T-helper 1 cell (primary cell): Measurements from ENCODE around the gene ZNF366.

ENCODE experiments used
- DNase-seq, 5 donors: peaks; one replicate each; pipeline ENCODE4 v3.0.0-alpha.2; 2012 to 2020

Gene ZNF366

GRCh38 chr5:72519111-72519510 lies 11.9 kb upstream of the ZNF366 start:
- no peak for DNase-seq

- no peak for DNase-seq
Observed at GRCh38 chr5:72518001-72518683, 10.9 kb upstream of the ZNF366 start.

- no peak for DNase-seq
Observed at GRCh38 chr5:72516916-72517315, 9.7 kb upstream of the ZNF366 start.

GRCh38 chr5:72515211-72515610 lies 8.0 kb upstream of the ZNF366 start:
- DNase-seq = no peak

GRCh38 chr5:72512593-72512860 lies 5.3 kb upstream of the ZNF366 start:
- DNase-seq = no peak

- DNase-seq = no peak
Observed at GRCh38 chr5:72511774-72512592, 4.8 kb upstream of the ZNF366 start.

- DNase-seq = no peak
Observed at GRCh38 chr5:72511366-72511765, 4.2 kb upstream of the ZNF366 start.

GRCh38 chr5:72510610-72511181 lies 3.5 kb upstream of the ZNF366 start:
- DNase-seq = no peak

- DNase-seq = no peak
Observed at GRCh38 chr5:72509401-72509800, 2.2 kb upstream of the ZNF366 start.

GRCh38 chr5:72508241-72509170 lies 1.3 kb upstream of the ZNF366 start:
- DNase-seq = no peak

GRCh38 chr5:72507907-72508238 lies 663 bp upstream of the ZNF366 start:
- DNase-seq = no peak

- no peak for DNase-seq
Observed at GRCh38 chr5:72506158-72506549, 1.1 kb downstream of the ZNF366 start.

GRCh38 chr5:72505539-72506157 lies 1.6 kb downstream of the ZNF366 start:
- DNase-seq = peak in 1 of 5 donors; percentile 4

- DNase-seq = no peak
Observed at GRCh38 chr5:72505016-72505415, 2.2 kb downstream of the ZNF366 start.

GRCh38 chr5:72503888-72504491 lies 3.2 kb downstream of the ZNF366 start:
- DNase-seq = no peak

GRCh38 chr5:72501488-72501887 lies 5.7 kb downstream of the ZNF366 start:
- no peak for DNase-seq

- no peak for DNase-seq
Observed at GRCh38 chr5:72499730-72500129, 7.5 kb downstream of the ZNF366 start.

GRCh38 chr5:72499090-72499489 lies 8.1 kb downstream of the ZNF366 start:
- no peak for DNase-seq

GRCh38 chr5:72498284-72498683 lies 8.9 kb downstream of the ZNF366 start:
- DNase-seq = no peak

- DNase-seq = no peak
Observed at GRCh38 chr5:72497823-72498222, 9.4 kb downstream of the ZNF366 start.

GRCh38 chr5:72495410-72495809 lies 11.8 kb downstream of the ZNF366 start:
- no peak for DNase-seq

- DNase-seq = no peak
Observed at GRCh38 chr5:72494623-72495124, 12.5 kb downstream of the ZNF366 start.
